ENCODE data around the gene INO80D.
"Not testable (repeated sequence)": the region's sequence is repeated elsewhere in the genome, so short reads cannot be mapped to it uniquely, and the experiment has no call there.

Gene INO80D

DNA sequence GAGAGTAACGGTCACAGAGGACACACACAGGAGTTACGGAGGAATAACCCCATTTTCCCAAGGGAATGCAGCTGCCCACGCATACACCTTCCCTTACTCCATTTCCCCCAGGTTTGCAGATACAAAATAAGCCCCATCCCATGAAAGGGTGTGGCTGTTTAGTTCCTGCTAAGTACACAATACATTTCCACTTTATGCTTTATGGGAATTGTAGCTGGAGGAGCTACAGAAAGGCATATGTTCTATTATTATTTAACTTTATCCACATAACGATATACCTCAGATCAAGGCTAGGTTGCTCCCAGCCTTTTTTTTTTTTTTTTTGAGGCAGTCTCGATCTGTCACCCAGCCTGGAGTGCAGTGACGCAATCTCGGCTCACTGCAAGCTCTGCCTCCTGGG, 22.7 kb upstream of the INO80D start:
- TF ChIP-seq, protein P1, sequence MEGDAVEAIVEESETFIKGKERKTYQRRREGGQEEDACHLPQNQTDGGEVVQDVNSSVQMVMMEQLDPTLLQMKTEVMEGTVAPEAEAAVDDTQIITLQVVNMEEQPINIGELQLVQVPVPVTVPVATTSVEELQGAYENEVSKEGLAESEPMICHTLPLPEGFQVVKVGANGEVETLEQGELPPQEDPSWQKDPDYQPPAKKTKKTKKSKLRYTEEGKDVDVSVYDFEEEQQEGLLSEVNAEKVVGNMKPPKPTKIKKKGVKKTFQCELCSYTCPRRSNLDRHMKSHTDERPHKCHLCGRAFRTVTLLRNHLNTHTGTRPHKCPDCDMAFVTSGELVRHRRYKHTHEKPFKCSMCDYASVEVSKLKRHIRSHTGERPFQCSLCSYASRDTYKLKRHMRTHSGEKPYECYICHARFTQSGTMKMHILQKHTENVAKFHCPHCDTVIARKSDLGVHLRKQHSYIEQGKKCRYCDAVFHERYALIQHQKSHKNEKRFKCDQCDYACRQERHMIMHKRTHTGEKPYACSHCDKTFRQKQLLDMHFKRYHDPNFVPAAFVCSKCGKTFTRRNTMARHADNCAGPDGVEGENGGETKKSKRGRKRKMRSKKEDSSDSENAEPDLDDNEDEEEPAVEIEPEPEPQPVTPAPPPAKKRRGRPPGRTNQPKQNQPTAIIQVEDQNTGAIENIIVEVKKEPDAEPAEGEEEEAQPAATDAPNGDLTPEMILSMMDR (conservative IDR thresholded peaks at IDR 0.05) = no peak
- H3K27ac ChIP-seq = no peak overlapping the region

DNA sequence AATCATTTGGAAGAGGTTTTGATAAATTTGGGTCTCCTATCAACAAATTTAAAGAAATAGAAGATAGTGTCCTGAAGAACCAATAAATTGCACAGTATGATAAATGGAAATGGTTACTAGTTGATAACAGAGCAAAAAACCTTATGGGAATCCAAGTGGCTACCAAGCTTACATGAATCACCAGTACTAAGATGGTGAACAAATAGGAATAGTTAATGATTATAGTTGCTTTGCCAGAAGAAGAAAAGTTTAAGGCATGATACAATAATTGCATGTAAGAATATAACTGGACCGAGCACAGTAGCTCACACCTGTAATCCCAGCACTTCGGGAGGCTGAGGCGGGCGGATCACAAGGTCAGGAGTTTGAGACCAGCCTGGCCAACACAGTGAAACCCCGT, 19.6 kb upstream of the INO80D start:
- TF ChIP-seq, protein P1 (conservative IDR thresholded peaks at IDR 0.05) = no peak
- H3K27ac ChIP-seq = no peak overlapping the region

DNA sequence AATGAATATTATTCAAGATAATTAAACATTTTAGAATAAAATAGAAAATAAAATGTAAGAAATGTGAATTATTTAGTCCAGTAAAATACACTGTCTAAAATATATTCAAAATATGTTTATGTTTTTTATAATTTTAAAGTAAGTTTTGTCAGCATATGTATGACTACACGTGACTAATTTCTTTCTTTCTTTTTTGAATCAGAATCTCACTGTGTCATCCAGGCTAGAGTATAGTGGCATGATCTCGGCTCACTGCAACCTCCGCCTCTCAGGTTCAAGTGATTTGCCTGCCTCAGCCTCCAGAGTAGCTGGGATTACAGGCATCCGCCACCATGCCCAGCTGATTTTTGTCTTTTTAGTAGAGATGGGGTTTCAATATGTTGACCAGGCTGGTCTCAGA, 19.1 kb upstream of the INO80D start:
- H3K27ac ChIP-seq = no peak overlapping the region
- TF ChIP-seq, protein P1 (conservative IDR thresholded peaks at IDR 0.05) = no peak

DNA sequence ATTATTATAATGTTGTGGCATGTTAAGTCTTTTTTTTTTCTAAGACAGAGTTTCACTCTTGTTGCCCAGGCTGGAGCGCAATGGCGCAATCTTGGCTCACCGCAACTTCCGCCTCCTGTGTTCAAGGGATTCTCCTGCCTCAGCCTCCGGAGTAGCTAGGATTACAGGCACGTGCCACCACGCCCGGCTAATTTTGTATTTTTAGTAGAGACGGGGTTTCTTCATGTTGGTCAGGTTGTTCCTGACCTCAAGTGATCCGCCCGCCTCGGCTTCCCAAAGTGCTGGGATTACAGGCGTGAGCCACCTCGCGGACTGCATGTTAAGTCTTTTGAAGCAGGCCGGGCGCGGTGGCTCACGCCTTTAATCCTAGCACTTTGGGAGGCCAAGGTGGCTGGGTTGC, 12.9 kb upstream of the INO80D start:
- H3K27ac ChIP-seq = not testable (repeated sequence)

DNA sequence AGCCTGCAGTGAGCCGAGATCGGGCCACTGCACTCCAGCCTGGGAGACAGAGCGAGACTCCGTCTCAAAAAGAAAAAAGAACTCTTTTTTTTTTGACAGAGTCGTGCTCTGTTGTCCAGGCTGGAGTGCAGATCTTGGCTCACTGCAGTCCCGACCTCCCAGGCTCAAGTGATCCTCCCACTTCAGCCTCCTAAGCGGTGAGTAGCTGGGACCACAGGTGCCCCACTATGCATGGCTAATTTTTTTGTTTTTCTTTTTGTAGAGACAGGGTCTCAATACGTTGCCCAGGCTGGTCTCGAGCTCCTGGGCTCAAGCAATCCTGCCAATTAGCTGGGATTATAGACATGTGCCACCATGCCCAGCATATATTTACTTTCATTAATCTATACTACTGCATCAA, 12.5 kb upstream of the INO80D start:
- TF ChIP-seq, protein P1 (conservative IDR thresholded peaks at IDR 0.05) = no peak
- no peak overlapping the region for H3K27ac ChIP-seq

DNA sequence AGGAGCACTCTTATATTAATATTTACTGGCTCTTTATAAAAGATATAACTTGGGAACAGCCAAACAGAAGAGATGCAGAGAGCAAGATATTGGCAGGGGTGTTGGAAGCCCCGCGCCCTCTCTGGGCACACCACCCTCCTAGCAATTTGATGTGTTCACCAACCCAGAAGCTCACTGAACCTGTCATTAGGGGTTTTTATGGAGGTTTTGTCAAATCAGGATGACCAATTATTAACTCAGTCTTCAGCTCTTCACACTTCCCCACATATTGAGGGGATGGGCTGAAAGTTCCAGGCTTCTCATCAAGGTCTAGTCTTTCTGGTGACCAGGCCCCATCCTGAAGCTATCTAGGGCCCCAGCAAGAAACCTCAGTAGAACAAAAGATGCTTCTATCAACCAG, 10.9 kb upstream of the INO80D start:
- TF ChIP-seq, protein P1 (conservative IDR thresholded peaks at IDR 0.05) = no peak
- no peak overlapping the region for H3K27ac ChIP-seq

DNA sequence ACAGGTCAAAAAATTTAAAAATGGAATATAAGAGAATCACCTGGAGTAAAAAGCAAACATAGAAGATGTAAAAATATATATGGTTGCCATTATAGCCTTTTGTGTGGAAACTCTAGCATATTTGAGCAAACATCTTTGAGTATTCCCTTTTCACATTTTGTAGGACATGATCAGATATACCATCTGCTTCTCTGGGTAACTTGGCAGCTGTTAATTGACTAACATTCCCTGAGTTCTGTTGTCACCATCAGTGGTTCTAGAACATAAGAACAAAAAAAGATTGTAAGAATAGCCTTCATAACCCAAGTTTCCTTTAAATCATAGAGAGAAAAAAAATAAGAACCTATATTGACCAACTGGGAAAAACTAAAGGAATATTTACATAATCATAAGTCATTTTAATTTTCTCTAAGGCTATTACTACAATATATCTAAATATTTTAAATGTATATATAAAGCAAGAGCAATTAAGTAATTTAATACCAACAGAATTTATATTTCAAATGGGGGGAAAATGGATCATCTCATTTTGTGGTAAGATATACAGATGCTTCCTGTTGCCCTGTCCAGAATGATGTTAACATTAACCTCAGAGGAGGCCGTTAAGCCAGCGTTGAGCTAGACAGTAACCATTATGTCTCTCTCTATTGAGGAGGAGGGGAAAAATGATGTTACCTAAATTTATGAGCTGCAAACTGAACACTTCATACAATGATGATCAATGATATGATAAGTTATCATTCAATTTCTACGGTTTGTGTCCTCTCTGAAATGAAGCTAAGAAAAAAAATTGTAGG, 9.8 kb upstream of the INO80D start:
- H3K27ac ChIP-seq = no peak overlapping the region
- TF ChIP-seq, protein P1 (conservative IDR thresholded peaks at IDR 0.05) = no peak

DNA sequence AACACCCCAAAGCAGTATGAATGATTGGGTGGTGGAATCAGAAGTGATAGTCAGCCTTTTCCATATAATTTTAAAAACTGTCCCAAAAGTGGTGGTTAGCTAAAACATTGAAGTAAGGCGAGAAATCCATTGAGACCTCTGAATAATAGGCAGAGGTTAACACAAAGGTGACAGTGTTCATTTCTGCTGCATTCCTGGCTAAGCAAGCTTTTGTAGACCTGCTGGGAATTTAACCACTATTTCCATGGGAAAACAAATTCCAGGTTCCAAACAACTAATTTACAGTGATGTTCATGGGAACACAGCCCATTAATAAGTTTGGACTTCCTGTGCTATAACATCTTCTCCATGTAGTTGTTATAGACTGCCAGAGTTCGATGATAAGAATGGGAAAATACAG, 6.3 kb upstream of the INO80D start:
- H3K27ac ChIP-seq = no peak overlapping the region
- TF ChIP-seq, protein P1 (conservative IDR thresholded peaks at IDR 0.05) = no peak

Data from VCaP (cell line).